Endothelial cell of umbilical vein (primary cell): ENCODE measurements around the gene SH3PXD2A. TPM values are rescaled to one million over a fixed set of nuclear protein-coding genes. Genes with fewer than 3 reads are reported as not detected.

Experiments used
- BruUV-seq: library from RNA; stranded (reverse); fragments of 400-500 nt; replicated peaks from 2 replicates; lab custom pipeline; 2021; lab: Mats Ljungman, UMichigan
- CTCF ChIA-PET: fragments of 300-600, 350-600 bp; sonication (Branson Sonifier 250); formaldehyde crosslinking; loops from one replicate; lab custom pipeline; 2021; ENCODE audit warnings: antibody characterized with exemption, inconsistent platforms; lab: Charles Lee
- POLR2A ChIA-PET: fragments of 300-600, 350-600 bp; sonication (Branson Sonifier 250); formaldehyde crosslinking; loops from one replicate; lab custom pipeline; 2021; ENCODE audit warnings: antibody characterized with exemption, inconsistent platforms; lab: Charles Lee
- DNase-seq: peaks from one replicate; pipeline ENCODE4 v3.0.0-alpha.2; 2011; ENCODE audit warnings: low read depth, low spot score
- FAIRE-seq: peaks from 2 replicates; lab custom pipeline; 2011; peaks lifted over from hg19 to GRCh38; lab: Jason Lieb, UNC
- H2AFZ ChIP-seq: 2 replicates; pipeline ENCODE4 v1.6.0; 2012; ENCODE audit warnings: low read depth, low read length, control low read depth, inconsistent platforms
- H3K27ac ChIP-seq: 2 replicates; pipeline ENCODE4 v1.5.1; 2011; ENCODE audit warnings: low read depth, mild to moderate bottlenecking, control low read depth, low read length, moderate library complexity; ENCODE audit not compliant: insufficient read depth
- H3K27me3 ChIP-seq, 2 experiments: 2 replicates each; pipeline versions ENCODE4 v1.6.0 to v1.6.1; 2011; ENCODE audit warnings: low read length in 2 of 2, mixed read lengths in 1 of 2; ENCODE audit not compliant: control insufficient read depth in 2 of 2, insufficient read depth in 2 of 2
- H3K36me3 ChIP-seq, 2 experiments: 2 replicates in 1 of 2; 3 replicates in 1 of 2; pipeline ENCODE4 v1.5.1; 2011; ENCODE audit warnings: low read length in 2 of 2, mild to moderate bottlenecking in 1 of 2, moderate library complexity in 1 of 2; ENCODE audit not compliant: control insufficient read depth in 2 of 2, insufficient read depth in 2 of 2; ENCODE audit errors: extremely low read depth in 1 of 2
- H3K4me1 ChIP-seq: 3 replicates; pipeline ENCODE4 v1.5.1; 2011; ENCODE audit warnings: mild to moderate bottlenecking, low read length; ENCODE audit not compliant: control insufficient read depth, insufficient read depth; ENCODE audit errors: extremely low read depth
- H3K4me2 ChIP-seq: 2 replicates; pipeline ENCODE4 v1.6.1; 2011; ENCODE audit warnings: low read length, control low read depth, mixed read lengths; ENCODE audit not compliant: insufficient read depth
- H3K4me3 ChIP-seq, 3 experiments: fragments of 200-600 bp in 1 of 3; sonication (generic), shearing (Covaris generic) in 1 of 3; replicated peaks in 1 of 3; 2 replicates each; pipeline ENCODE4 v1.5.1; 2011 to 2016; ENCODE audit warnings: control low read depth in 3 of 3, low read length in 3 of 3, mild to moderate bottlenecking in 2 of 3, inconsistent platforms in 1 of 3, low read depth in 1 of 3, moderate library complexity in 1 of 3; ENCODE audit not compliant: insufficient read depth in 1 of 3
- H3K79me2 ChIP-seq: 2 replicates; pipeline ENCODE4 v1.6.0; 2012; ENCODE audit warnings: low read length, inconsistent platforms; ENCODE audit not compliant: control insufficient read depth, insufficient read depth
- H3K9ac ChIP-seq: replicated peaks from 2 replicates; pipeline ENCODE3; 2011; ENCODE audit warnings: low read length, control low read depth; ENCODE audit not compliant: insufficient read depth; ENCODE audit errors: extremely low read depth
- H3K9me1 ChIP-seq: replicated peaks from 3 replicates; pipeline ENCODE4 v1.6.0; 2011; ENCODE audit warnings: mild to moderate bottlenecking, low read length; ENCODE audit not compliant: control insufficient read depth, insufficient read depth; ENCODE audit errors: extremely low read depth
- H3K9me3 ChIP-seq: replicated peaks from 2 replicates; pipeline ENCODE4 v1.5.1; 2012; ENCODE audit warnings: low read length, inconsistent platforms; ENCODE audit not compliant: control insufficient read depth, insufficient read depth
- H4K20me1 ChIP-seq: replicated peaks from 2 replicates; pipeline ENCODE3; 2011; ENCODE audit warnings: mild to moderate bottlenecking, low read length; ENCODE audit not compliant: control insufficient read depth, insufficient read depth; ENCODE audit errors: extremely low read depth
- CTCF ChIP-seq, 2 donors: IDR thresholded peaks; 1 replicate in 1 of 2; 2 replicates in 1 of 2; pipeline ENCODE4 v1.5.1; 2011; ENCODE audit warnings: low read length in 2 of 2, mild to moderate bottlenecking in 2 of 2, moderate library complexity in 2 of 2, control low read depth in 1 of 2, inconsistent platforms in 1 of 2, low read depth in 1 of 2; ENCODE audit not compliant: insufficient read depth in 1 of 2; ENCODE audit errors: extremely low read depth in 1 of 2
- EZH2 ChIP-seq: IDR thresholded peaks from 2 replicates; pipeline ENCODE4 v1.6.1; 2012; ENCODE audit warnings: borderline replicate concordance, low read depth, mild to moderate bottlenecking, moderate library complexity, low read length, inconsistent platforms; ENCODE audit not compliant: severe bottlenecking
- FOS ChIP-seq: IDR thresholded peaks from 2 replicates; pipeline ENCODE4 v1.6.1; 2011; ENCODE audit warnings: mild to moderate bottlenecking, low read length, moderate library complexity, borderline replicate concordance; ENCODE audit not compliant: insufficient read depth
- GATA2 ChIP-seq: IDR thresholded peaks from 2 replicates; pipeline ENCODE4 v1.7.0; 2011; ENCODE audit warnings: low read depth, mild to moderate bottlenecking, moderate library complexity, mixed read lengths, low read length; ENCODE audit not compliant: insufficient read length, insufficient read depth
- JUN ChIP-seq: IDR thresholded peaks from 2 replicates; pipeline ENCODE4 v1.6.1; 2011; ENCODE audit warnings: borderline replicate concordance, low read depth; ENCODE audit not compliant: insufficient read length, insufficient read depth
- MAX ChIP-seq: IDR thresholded peaks from 2 replicates; pipeline ENCODE4 v1.6.1; 2011; ENCODE audit not compliant: insufficient read depth, insufficient read length
- MYC ChIP-seq: IDR thresholded peaks from one replicate; pipeline ENCODE4 v1.6.1; 2011; ENCODE audit warnings: mild to moderate bottlenecking, low read depth, low read length
- POLR2A ChIP-seq: IDR thresholded peaks from 2 replicates; pipeline ENCODE4 v1.6.1; 2012; ENCODE audit warnings: low read depth, mild to moderate bottlenecking, control low read depth, low read length
- POLR2AphosphoS5 ChIP-seq: IDR thresholded peaks from 2 replicates; pipeline ENCODE4 v1.6.1; 2012; ENCODE audit warnings: low read depth, mild to moderate bottlenecking, control low read depth, low read length, moderate library complexity; ENCODE audit not compliant: insufficient read depth
- dilution Hi-C: fragments of 300-500 bp; cut with MboI; formaldehyde crosslinking; loops from one replicate; pipeline ENCODE4 v1.15.0; 2019; ENCODE audit warnings: low sequenced_read_pairs; ENCODE audit not compliant: extremely low pct_ligation_motif_present
- intact Hi-C: fragments of 100-400 bp; cut with micrococcal nuclease; formaldehyde crosslinking; loops from one replicate; pipeline ENCODE4 v1.10.0; 2022
- polyA plus RNA-seq, 4 experiments: library from polyadenylated mRNA; depleted of rRNA in 3 of 4; stranded (reverse) in 3 of 4; unstranded in 1 of 4; fragments of >200 nt; gene quantifications; 2 replicates each; pipeline versions ENCODE4 v1.2.1 to v1.2.3, GENCODE V29; 2011 to 2012; ENCODE audit warnings: missing spikeins in 1 of 4
- total RNA-seq: library from RNA; stranded (reverse); gene quantifications from 2 replicates; pipeline ENCODE4 v1.2.3, GENCODE V29; 2021

SH3PXD2A gene
- total and polyA plus RNA-seq, 2 donors (not counting 3 experiments of a cell fraction or from before 2014, with no cell fraction given): 1.4 to 5.1 TPM

GRCh38 chr10:103854265-103854685 lies 1.1 kb downstream of the SH3PXD2A start:
- no TSS peak for BruUV-seq
- TF ChIP-seq POLR2A (no peak), FOS (no peak), JUN (no peak), EZH2 (no peak), CTCF (IDR thresholded peaks at IDR 0.05; ENCODE audit: extremely low read depth in 1 of 2, insufficient read depth in 1 of 2, low read depth in 1 of 2, low read length in 2 of 2) (no peak), MAX (no peak), GATA2 (no peak), POLR2AphosphoS5 (no peak), MYC (no peak)
- intact Hi-C loops: loop anchor here (2.0 kb wide), 1 partner anchor 41 kb away; no protein-coding TSS in a partner anchor
- Histone ChIP-seq H3K9me3 (no peaks in the 10 kb centered on the region), H3K27ac (no peak overlapping the region), H3K79me2 (peaks cover 8% of the 10 kb centered on the region), H3K4me3 (peak overlapping the region; percentile 54 to 79 (median 61)), H3K9ac (peak overlapping the region; percentile 44), H3K4me2 (peak overlapping the region; percentile 81), H3K9me1 (no peaks in the 10 kb centered on the region), H3K4me1 (peaks cover 43% of the 10 kb centered on the region), H2AFZ (peak overlapping the region; percentile 77), H4K20me1 (no peaks in the 10 kb centered on the region), H3K36me3 (no peaks in the 10 kb centered on the region), H3K27me3 (no peaks in the 10 kb centered on the region)
- dilution Hi-C loops: loop anchor here (25.0 kb wide), 1 partner anchor 142 kb away; no protein-coding TSS in a partner anchor
- ChIA-PET CTCF (interaction anchor here (0.9 to 8.0 kb wide), 17 partner anchors 11 to 141 kb away, joined by 3 to 102 read pairs (median 4); no protein-coding TSS in a partner anchor), POLR2A (no interaction called here)
- no peak for FAIRE-seq
- DNase-seq: no peak
